Measurements from ENCODE around the gene CTU2. TPM values are rescaled to one million over a fixed set of nuclear protein-coding genes. Genes with fewer than 3 reads are reported as not detected.
A peak's percentile ranks its signal among the peaks of the same experiment; 100 is the strongest.

The CTU2 gene
- total RNA-seq, 4 donors from 2014 or later = 2.8 to 5.6 (median 4.2) TPM; not detected in 1

GRCh38 chr16:88752386-88753002 is 46.2 kb downstream of the CTU2 start:
- no peak overlapping the region for H3K27ac ChIP-seq

GRCh38 chr16:88753191-88753590 is 46.9 kb downstream of the CTU2 start:
- no peaks in the 10 kb centered on the region for H3K27me3 ChIP-seq

More at GRCh38 chr16:88752386-88753002, 46.2 kb downstream of the CTU2 start:
- no peak overlapping the region for H3K4me3 ChIP-seq
- no peak for DNase-seq
- 90% methylated on average over 4 to 16 of the region's 16 CpGs for WGBS, 2 donors (ENCODE audit: low coverage in 1 of 2)
- in situ Hi-C loops (cut with MboI; ENCODE audit: low pct_ligation_motif_present in 1 of 4, low pct_unique_long_range_greater_than_20kb in 1 of 4, low sequenced_read_pairs in 3 of 4) = no loop called here
- no peaks in the 10 kb centered on the region for H3K36me3 ChIP-seq
- H3K27me3 ChIP-seq = no peaks in the 10 kb centered on the region
- intact Hi-C loops (cut with DNase I; ENCODE audit: low total_unique reads) = no loop called here
- no peaks in the 10 kb centered on the region for H3K9me3 ChIP-seq
- no peak for TF ChIP-seq EP300 (IDR thresholded peaks at IDR 0.05; ENCODE audit: low read depth)
- no peak for TF ChIP-seq CTCF (IDR thresholded peaks at IDR 0.05)
- TF ChIP-seq POLR2AphosphoS5 (IDR thresholded peaks at IDR 0.05) = no peak
- TF ChIP-seq POLR2A (IDR thresholded peaks at IDR 0.05) = no peak
- peaks cover 0 to 19% (median 7%) of the 10 kb centered on the region in 4 donors for H3K4me1 ChIP-seq

GRCh38 chr16:88753602-88754001 is 47.3 kb downstream of the CTU2 start:
- TF ChIP-seq POLR2AphosphoS5 (IDR thresholded peaks at IDR 0.05) = no peak
- TF ChIP-seq POLR2A (IDR thresholded peaks at IDR 0.05) = no peak
- no peak for TF ChIP-seq EP300 (IDR thresholded peaks at IDR 0.05; ENCODE audit: low read depth)
- TF ChIP-seq CTCF (IDR thresholded peaks at IDR 0.05) = no peak
- DNase-seq = no peak
- 80 to 84% methylated on average over 1 to 11 of the region's 11 CpGs for WGBS, 2 donors (ENCODE audit: low coverage in 1 of 2)
- Histone ChIP-seq H3K4me1 (peaks cover 0 to 16% (median 13%) of the 10 kb centered on the region in 4 donors), H3K27me3 (no peaks in the 10 kb centered on the region), H3K4me3 (no peak overlapping the region), H3K27ac (peak overlapping the region; percentile 6 to 34 (median 16)), H3K36me3 (no peaks in the 10 kb centered on the region), H3K9me3 (no peaks in the 10 kb centered on the region)
- in situ Hi-C loops (cut with MboI; ENCODE audit: low pct_ligation_motif_present in 1 of 4, low pct_unique_long_range_greater_than_20kb in 1 of 4, low sequenced_read_pairs in 3 of 4) = no loop called here
- intact Hi-C loops (cut with DNase I; ENCODE audit: low total_unique reads) = no loop called here

More at GRCh38 chr16:88753191-88753590, 46.9 kb downstream of the CTU2 start:
- TF ChIP-seq POLR2AphosphoS5 (IDR thresholded peaks at IDR 0.05) (no peak), POLR2A (IDR thresholded peaks at IDR 0.05) (no peak), CTCF (IDR thresholded peaks at IDR 0.05) (no peak), EP300 (IDR thresholded peaks at IDR 0.05; ENCODE audit: low read depth) (no peak)
- H3K9me3 ChIP-seq = no peaks in the 10 kb centered on the region
- in situ Hi-C loops (cut with MboI; ENCODE audit: low pct_ligation_motif_present in 1 of 4, low pct_unique_long_range_greater_than_20kb in 1 of 4, low sequenced_read_pairs in 3 of 4) = no loop called here
- 100% methylated on average over 4 of the region's 13 CpGs; no CpG with 5 or more reads in 1 of the 2 donors for WGBS, 2 donors (ENCODE audit: low coverage in 1 of 2)
- H3K4me1 ChIP-seq = peaks cover 0 to 16% (median 9%) of the 10 kb centered on the region in 4 donors
- no peak for DNase-seq
- no peaks in the 10 kb centered on the region for H3K36me3 ChIP-seq
- intact Hi-C loops (cut with DNase I; ENCODE audit: low total_unique reads) = no loop called here
- H3K4me3 ChIP-seq = no peak overlapping the region
- H3K27ac ChIP-seq = peak overlapping the region in 1 of 4 donors; percentile 22

- in situ Hi-C loops (cut with MboI; ENCODE audit: low pct_ligation_motif_present in 1 of 4, low pct_unique_long_range_greater_than_20kb in 1 of 4, low sequenced_read_pairs in 3 of 4) (no loop called here), intact Hi-C loops (cut with DNase I; ENCODE audit: low total_unique reads) (no loop called here)
- no peaks in the 10 kb centered on the region for H3K9me3 ChIP-seq
- no peak overlapping the region for H3K4me3 ChIP-seq
- TF ChIP-seq EP300 (IDR thresholded peaks at IDR 0.05; ENCODE audit: low read depth) = no peak
- TF ChIP-seq POLR2A (IDR thresholded peaks at IDR 0.05) = no peak
- no peak for TF ChIP-seq POLR2AphosphoS5 (IDR thresholded peaks at IDR 0.05)
- no peak for TF ChIP-seq CTCF (IDR thresholded peaks at IDR 0.05)
- H3K36me3 ChIP-seq = no peaks in the 10 kb centered on the region
- H3K4me1 ChIP-seq = peaks cover 0 to 22% (median 20%) of the 10 kb centered on the region in 4 donors
- no peaks in the 10 kb centered on the region for H3K27me3 ChIP-seq
- WGBS, 2 donors (ENCODE audit: low coverage in 1 of 2) = 92% methylated on average over 24 of the region's 28 CpGs; no CpG with 5 or more reads in 1 of the 2 donors
- no peak for DNase-seq
- H3K27ac ChIP-seq = peak overlapping the region; percentile 10 to 44 (median 16)
Observed at GRCh38 chr16:88754109-88754911, 48.0 kb downstream of the CTU2 start.

Data from transverse colon (tissue), 4 donors.